ENCODE data around the gene LRRC8A.

GRCh38 chr9:128836509-128837145, 45.3 kb upstream of the LRRC8A start:
- TF ChIP-seq CTCF (conservative IDR thresholded peaks at IDR 0.05) (no peak), ZFX (IDR thresholded peaks at IDR 0.05) (no peak)

Measured in C4-2B (cell line).